Prostate gland (tissue), 2 donors: ENCODE measurements around the gene VAMP1. TPM values are rescaled to one million over a fixed set of nuclear protein-coding genes. Genes with fewer than 3 reads are reported as not detected.
"Not testable (repeated sequence)": the region's sequence is repeated elsewhere in the genome, so short reads cannot be mapped to it uniquely, and the experiment has no call there.

Source experiments
- DNase-seq: peaks from one replicate; pipeline ENCODE4 v3.0.0-alpha.2; 2019; ENCODE audit warnings: low spot score
- H3K27ac ChIP-seq, 2 donors: fragments of 200-600 bp; sonication (generic); 2 replicates each; pipeline ENCODE4 v1.5.1; 2017 to 2019
- H3K27me3 ChIP-seq: fragments of 200-600 bp; sonication (generic); replicated peaks from 2 replicates; pipeline ENCODE4 v1.5.1; 2019; ENCODE audit not compliant: insufficient read depth
- H3K36me3 ChIP-seq, 2 donors: fragments of 200-600 bp; sonication (generic); 1 replicate in 1 of 2; 2 replicates in 1 of 2; pipeline versions ENCODE4 v1.5.1 to v1.8.1; 2017 to 2019
- H3K4me1 ChIP-seq: fragments of 200-600 bp; sonication (generic); replicated peaks from 2 replicates; pipeline ENCODE4 v1.5.1; 2019
- H3K4me3 ChIP-seq, 2 donors: fragments of 200-600 bp; sonication (generic); 2 replicates each; pipeline ENCODE4 v1.5.1; 2017 to 2019
- H3K9me3 ChIP-seq: fragments of 200-600 bp; sonication (generic); 2 replicates; pipeline ENCODE4 v1.5.1; 2017
- POLR2A ChIP-seq: fragments of 450-650 bp; IDR thresholded peaks from one replicate; pipeline ENCODE4 v1.6.1; 2016; ENCODE audit warnings: antibody characterized with exemption, mild to moderate bottlenecking
- POLR2AphosphoS5 ChIP-seq: sonication (generic); formaldehyde crosslinking; IDR thresholded peaks from one replicate; pipeline ENCODE4 v1.6.1; 2017; ENCODE audit warnings: antibody characterized with exemption
- WGBS: methylation state at CpG from one replicate; pipeline ENCODE4 v1.1.5; 2018; 5-methylcytosine and 5-hydroxymethylcytosine counted together
- intact Hi-C: fragments of 100-400 bp; cut with DNase I; formaldehyde crosslinking; loops from one replicate; pipeline ENCODE4 v1.14.2; 2022
- total RNA-seq, 2 donors: library from RNA; depleted of rRNA; stranded (reverse); fragments of >200 nt; gene quantifications; one replicate each; pipeline ENCODE4 v1.1.0, GENCODE V29; 2016
- TF ChIP-seq, protein P1 (sequence below), 4 experiments: fragments of 200-600 bp in 2 of 4; fragments of 450-650 bp in 2 of 4; sonication (generic) in 2 of 4; IDR thresholded peaks; 1 replicate in 3 of 4; 2 replicates in 1 of 4; pipeline ENCODE4 v1.5.1; 2016 to 2019; ENCODE audit warnings: antibody characterized with exemption in 4 of 4, mild to moderate bottlenecking in 2 of 4, moderate library complexity in 2 of 4

The VAMP1 gene
- total RNA-seq, 2 donors from 2014 or later: 6.3 to 8.5 TPM

DNA sequence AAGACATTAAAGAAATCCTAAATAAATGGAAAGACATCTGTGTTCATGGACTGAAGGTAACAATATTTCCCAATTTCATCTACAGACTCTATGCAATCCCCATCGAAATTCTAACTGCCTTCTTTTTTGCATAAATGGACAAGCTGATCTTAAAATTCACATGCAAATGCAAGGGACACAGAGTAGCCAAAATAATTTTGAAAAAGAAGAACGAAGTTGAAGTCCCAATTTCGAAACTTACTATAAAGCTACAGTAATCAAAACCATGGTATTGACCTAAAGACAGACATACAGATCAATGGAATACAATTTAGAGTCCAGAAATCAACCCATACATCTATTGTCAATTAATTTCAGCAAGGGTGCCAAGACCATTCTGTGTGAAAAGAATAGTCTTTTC, 42.2 kb downstream of the VAMP1 start:
- no peaks in the 10 kb centered on the region for H3K9me3 ChIP-seq
- WGBS: 82% methylated on average over 3 of the region's 3 CpGs
- no peaks in the 10 kb centered on the region for H3K4me1 ChIP-seq
- no peak overlapping the region for H3K4me3 ChIP-seq
- no peaks in the 10 kb centered on the region for H3K36me3 ChIP-seq
- intact Hi-C loops: no loop called here
- DNase-seq: no peak
- TF ChIP-seq POLR2AphosphoS5 (no peak), POLR2A (no peak)
- TF ChIP-seq, protein P1, sequence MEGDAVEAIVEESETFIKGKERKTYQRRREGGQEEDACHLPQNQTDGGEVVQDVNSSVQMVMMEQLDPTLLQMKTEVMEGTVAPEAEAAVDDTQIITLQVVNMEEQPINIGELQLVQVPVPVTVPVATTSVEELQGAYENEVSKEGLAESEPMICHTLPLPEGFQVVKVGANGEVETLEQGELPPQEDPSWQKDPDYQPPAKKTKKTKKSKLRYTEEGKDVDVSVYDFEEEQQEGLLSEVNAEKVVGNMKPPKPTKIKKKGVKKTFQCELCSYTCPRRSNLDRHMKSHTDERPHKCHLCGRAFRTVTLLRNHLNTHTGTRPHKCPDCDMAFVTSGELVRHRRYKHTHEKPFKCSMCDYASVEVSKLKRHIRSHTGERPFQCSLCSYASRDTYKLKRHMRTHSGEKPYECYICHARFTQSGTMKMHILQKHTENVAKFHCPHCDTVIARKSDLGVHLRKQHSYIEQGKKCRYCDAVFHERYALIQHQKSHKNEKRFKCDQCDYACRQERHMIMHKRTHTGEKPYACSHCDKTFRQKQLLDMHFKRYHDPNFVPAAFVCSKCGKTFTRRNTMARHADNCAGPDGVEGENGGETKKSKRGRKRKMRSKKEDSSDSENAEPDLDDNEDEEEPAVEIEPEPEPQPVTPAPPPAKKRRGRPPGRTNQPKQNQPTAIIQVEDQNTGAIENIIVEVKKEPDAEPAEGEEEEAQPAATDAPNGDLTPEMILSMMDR (IDR thresholded peaks at IDR 0.05): no peak
- H3K27me3 ChIP-seq: no peaks in the 10 kb centered on the region
- H3K27ac ChIP-seq: no peak overlapping the region

DNA sequence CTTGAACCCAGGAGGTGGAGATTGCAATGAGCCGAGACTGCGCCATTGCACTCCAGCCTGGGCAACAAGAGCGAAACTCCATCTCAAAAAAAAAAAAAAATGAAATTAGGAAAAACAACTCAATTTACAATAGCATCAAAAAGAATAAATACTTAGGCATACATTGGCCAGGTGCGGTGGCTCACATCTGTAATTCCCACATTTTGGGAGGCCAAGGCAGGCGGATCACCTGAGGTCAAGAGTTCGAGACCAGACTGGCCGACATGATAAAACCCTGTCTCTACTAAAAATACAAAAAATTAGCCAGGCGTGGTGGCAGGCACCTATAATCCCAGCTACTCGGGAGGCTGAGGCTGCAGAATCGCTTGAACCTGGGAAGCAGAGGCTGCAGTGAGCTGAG, 42.7 kb downstream of the VAMP1 start:
- H3K9me3 ChIP-seq, intact Hi-C loops, H3K36me3 ChIP-seq, H3K27ac ChIP-seq, H3K27me3 ChIP-seq, H3K4me3 ChIP-seq, H3K4me1 ChIP-seq, DNase-seq: not testable (repeated sequence)
- WGBS: 95% methylated on average over 10 of the region's 10 CpGs

DNA sequence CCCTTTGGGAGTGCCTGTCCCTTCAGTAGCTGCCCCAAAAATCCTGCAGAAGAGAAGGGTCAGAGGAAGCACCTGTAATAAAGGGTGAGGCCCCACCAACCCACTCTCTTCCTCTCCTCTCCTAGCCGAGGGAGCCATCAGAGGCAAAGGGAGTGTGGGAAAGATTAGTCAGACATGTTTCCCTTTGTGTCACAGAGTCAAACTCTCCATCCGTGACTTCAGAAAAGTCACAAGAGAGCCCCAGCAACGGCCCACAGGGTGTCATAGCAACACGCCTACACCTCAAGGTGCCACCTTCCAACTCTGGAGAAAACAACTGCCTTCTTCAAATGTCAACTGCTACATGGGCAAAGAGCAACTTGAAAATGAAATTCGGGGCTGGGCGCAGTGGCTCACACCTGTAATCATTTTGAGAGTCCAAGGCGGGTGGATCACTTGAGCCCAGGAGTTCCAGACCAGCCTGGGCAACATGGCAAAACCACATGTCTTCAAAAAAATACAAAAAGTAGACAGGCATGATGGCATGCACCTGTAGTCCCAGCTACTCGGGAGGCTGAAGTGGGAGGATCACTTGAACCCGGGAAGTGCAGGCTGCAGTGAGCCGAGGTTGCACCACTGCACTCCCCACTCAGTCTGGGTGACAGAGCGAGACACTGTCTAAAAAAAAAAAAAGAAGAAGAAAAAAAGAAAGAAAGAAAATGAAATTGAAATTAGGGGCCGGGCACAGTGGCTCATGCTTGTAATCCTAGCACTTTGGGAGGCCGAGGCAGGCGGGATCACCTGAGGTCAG, 43.4 kb downstream of the VAMP1 start:
- H3K27me3 ChIP-seq: no peaks in the 10 kb centered on the region
- H3K36me3 ChIP-seq: no peaks in the 10 kb centered on the region
- DNase-seq: no peak
- H3K4me3 ChIP-seq: no peak overlapping the region
- no peak overlapping the region for H3K27ac ChIP-seq
- TF ChIP-seq, protein P1 (IDR thresholded peaks at IDR 0.05): no peak
- intact Hi-C loops: no loop called here
- no peaks in the 10 kb centered on the region for H3K9me3 ChIP-seq
- 74% methylated on average over 14 of the region's 14 CpGs for WGBS
- no peaks in the 10 kb centered on the region for H3K4me1 ChIP-seq

DNA sequence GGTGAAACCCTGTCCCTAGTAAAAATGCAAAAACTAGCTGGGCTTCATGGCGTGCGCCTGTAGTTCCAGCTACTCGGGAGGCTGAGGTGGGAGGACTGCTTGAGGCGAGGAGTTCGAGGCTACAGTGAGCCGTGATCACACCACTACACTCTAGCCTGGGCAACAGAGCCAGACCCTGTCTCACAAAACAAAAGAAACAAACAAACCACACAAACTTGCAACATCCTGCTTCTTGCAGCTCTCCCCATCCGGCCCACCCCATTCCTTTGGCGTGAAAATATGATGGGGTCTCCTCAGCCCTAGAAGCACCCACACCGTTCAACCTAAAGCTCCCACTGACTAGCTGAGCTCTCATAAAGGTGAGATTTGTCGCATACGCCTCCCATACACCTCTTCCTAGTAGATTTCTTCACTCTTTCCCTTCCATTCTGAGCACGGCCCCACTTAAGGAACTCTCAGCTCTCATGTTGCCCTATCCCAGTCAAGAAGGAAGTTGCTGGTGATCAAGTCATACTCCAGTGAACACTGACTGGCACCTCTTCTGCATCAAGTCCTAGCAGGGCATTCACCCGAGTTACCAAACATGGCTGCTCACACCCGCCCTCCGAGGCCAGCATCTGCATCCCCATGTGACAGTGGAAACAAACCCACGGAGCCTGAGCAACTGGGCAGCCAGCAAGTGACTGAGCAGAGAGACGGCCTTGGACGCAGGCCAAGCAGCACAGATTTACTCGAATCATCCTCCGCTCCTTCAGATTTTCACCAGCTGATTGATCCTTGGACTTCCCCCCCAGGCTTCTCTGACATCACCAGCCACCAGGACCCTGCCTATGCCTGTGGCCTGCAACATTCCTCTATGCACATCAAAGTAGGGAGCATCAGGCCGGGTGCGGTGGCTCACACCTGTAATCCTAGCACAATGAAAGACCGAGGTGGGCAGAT, 44.6 kb downstream of the VAMP1 start:
- H3K4me3 ChIP-seq: no peak overlapping the region
- H3K9me3 ChIP-seq: no peaks in the 10 kb centered on the region
- no peaks in the 10 kb centered on the region for H3K4me1 ChIP-seq
- no peak overlapping the region for H3K27ac ChIP-seq
- TF ChIP-seq POLR2A (no peak), POLR2AphosphoS5 (no peak)
- TF ChIP-seq, protein P1 (IDR thresholded peaks at IDR 0.05): no peak
- no peaks in the 10 kb centered on the region for H3K36me3 ChIP-seq
- intact Hi-C loops: no loop called here
- no peaks in the 10 kb centered on the region for H3K27me3 ChIP-seq
- WGBS: 81% methylated on average over 23 of the region's 23 CpGs
- no peak for DNase-seq

DNA sequence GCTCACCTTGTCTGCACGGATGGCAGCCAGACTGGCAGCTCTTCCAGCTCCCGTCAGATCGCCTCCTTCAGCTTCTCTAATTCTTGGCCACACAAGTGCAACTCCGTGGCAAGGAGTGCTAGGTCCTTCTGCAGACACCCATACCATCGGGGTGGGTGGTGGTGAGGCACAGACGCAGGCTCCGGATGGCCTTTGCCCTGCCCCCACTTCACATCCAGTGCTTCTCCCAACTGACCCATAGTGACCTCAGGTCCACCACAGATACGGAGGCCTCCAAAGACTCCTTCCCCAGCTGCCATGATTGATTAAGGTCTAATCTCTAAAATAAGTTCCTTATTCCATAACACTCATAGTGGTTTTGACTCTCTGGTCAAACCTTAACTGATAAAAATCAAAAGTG, 45.6 kb downstream of the VAMP1 start:
- no peak overlapping the region for H3K27ac ChIP-seq
- H3K4me3 ChIP-seq: no peak overlapping the region
- intact Hi-C loops: loop anchor here (5.0 kb wide), 1 partner anchor 98 kb away; no protein-coding TSS in a partner anchor
- WGBS: 85% methylated on average over 8 of the region's 8 CpGs
- TF ChIP-seq, protein P1 (IDR thresholded peaks at IDR 0.05): no peak
- no peak for TF ChIP-seq POLR2A
- no peak for TF ChIP-seq POLR2AphosphoS5
- no peaks in the 10 kb centered on the region for H3K9me3 ChIP-seq
- no peaks in the 10 kb centered on the region for H3K36me3 ChIP-seq
- no peak for DNase-seq
- no peaks in the 10 kb centered on the region for H3K4me1 ChIP-seq
- no peaks in the 10 kb centered on the region for H3K27me3 ChIP-seq
